ENCODE data around the gene TLCD2. TPM values are rescaled to one million over a fixed set of nuclear protein-coding genes. Genes with fewer than 3 reads are reported as not detected.

The TLCD2 gene
- total and polyA plus RNA-seq, 2 of the 13 experiments (the other 11 are each of a cell fraction or from before 2014, with no cell fraction given): 0.90 to 1.1 TPM

GRCh38 chr17:1714980-1715802, 5.0 kb upstream of the TLCD2 start (continued):
- no peak for TF ChIP-seq SAFB2 (CRISPR knock-in tag; IDR thresholded peaks at IDR 0.05; ENCODE audit: borderline replicate concordance, low read depth)
- TF ChIP-seq GLMP (CRISPR knock-in tag; IDR thresholded peaks at IDR 0.05; ENCODE audit: borderline replicate concordance): no peak
- TF ChIP-seq ZNF776 (CRISPR knock-in tag; IDR thresholded peaks at IDR 0.05): no peak
- TF ChIP-seq TFAP4 (IDR thresholded peaks at IDR 0.05; ENCODE audit: borderline replicate concordance, low read depth): peak; percentile 64; the same call in 1 of the 2 replicates
- peak; percentile 68; the same call in 1 of the 2 replicates for TF ChIP-seq GFI1 (CRISPR knock-in tag; IDR thresholded peaks at IDR 0.05; ENCODE audit: borderline replicate concordance)
- TF ChIP-seq ZSCAN21 (CRISPR knock-in tag; IDR thresholded peaks at IDR 0.05; ENCODE audit: borderline replicate concordance): peak; percentile 38; the same call in 1 of the 2 replicates
- TF ChIP-seq MLLT10 (CRISPR knock-in tag; IDR thresholded peaks at IDR 0.05): no peak
- 0 out of 2 replicates have a peak, but pooled peaks have one; percentile 14 for TF ChIP-seq ZNF777 (CRISPR knock-in tag; IDR thresholded peaks at IDR 0.05)
- TF ChIP-seq ZEB1 (IDR thresholded peaks at IDR 0.05; ENCODE audit: insufficient replicate concordance, low read depth): peak; percentile 15
- no peak for TF ChIP-seq ZHX2 (IDR thresholded peaks at IDR 0.05; ENCODE audit: low read depth)
- no peak for TF ChIP-seq ZHX2 (CRISPR knock-in tag; IDR thresholded peaks at IDR 0.05; ENCODE audit: borderline replicate concordance)
- no peak for TF ChIP-seq ZNF839 (CRISPR knock-in tag; IDR thresholded peaks at IDR 0.05; ENCODE audit: borderline replicate concordance)
- TF ChIP-seq KLF11 (CRISPR knock-in tag; IDR thresholded peaks at IDR 0.05): peak; percentile 21; the same call in 1 of the 2 replicates
- no peak for TF ChIP-seq ZNF766 (CRISPR knock-in tag; IDR thresholded peaks at IDR 0.05; ENCODE audit: borderline replicate concordance)
- TF ChIP-seq ERF (CRISPR knock-in tag; IDR thresholded peaks at IDR 0.05): peak; percentile 59; the same call in 1 of the 2 replicates
- no peak for TF ChIP-seq SRY (CRISPR knock-in tag; IDR thresholded peaks at IDR 0.05)
- no peak for TF ChIP-seq ATF4 (CRISPR knock-in tag; IDR thresholded peaks at IDR 0.05)
- TF ChIP-seq NFYB (CRISPR knock-in tag; IDR thresholded peaks at IDR 0.05): 0 out of 2 replicates have a peak, but pooled peaks have one; percentile 7

Measured in HepG2 (cell line).